GM12878 (cell line): ENCODE data around the gene ELF2. TPM values are rescaled to one million over a fixed set of nuclear protein-coding genes. Genes with fewer than 3 reads are reported as not detected.

ENCODE experiments used
- ATAC-seq: fragments of 200-7000 bp; cut with Tn5 transposase; 3 replicates; pipeline ENCODE4 v1.9.1; 2020; ENCODE audit warnings: mild to moderate bottlenecking, moderate library complexity
- BruUV-seq: library from RNA; stranded (reverse); fragments of 400-500 nt; replicated peaks from 2 replicates; lab custom pipeline; 2021; lab: Mats Ljungman, UMichigan
- CTCF ChIA-PET: fragments of 300-600 bp; sonication (Branson Sonifier 250); formaldehyde crosslinking; extraction: SDS; loops from one replicate; lab custom pipeline; 2021; ENCODE audit warnings: inconsistent platforms; lab: Yijun Ruan, JAX
- POLR2A ChIA-PET: fragments of 350-600 bp; formaldehyde crosslinking; extraction: SDS; loops from one replicate; lab custom pipeline; 2021; ENCODE audit warnings: inconsistent platforms; lab: Charles Lee
- RAD21 ChIA-PET: fragments of 300-600 bp; sonication (Branson Sonifier 250); formaldehyde crosslinking; loops from one replicate; lab custom pipeline; 2023; ENCODE audit warnings: antibody characterized with exemption; ENCODE audit not compliant: unreplicated experiment; lab: Charles Lee
- SMC1A ChIA-PET: fragments of 300-600 bp; sonication (Branson Sonifier 250); formaldehyde crosslinking; loops from one replicate; lab custom pipeline; 2023; ENCODE audit not compliant: unreplicated experiment, uncharacterized antibody; lab: Charles Lee
- DNase-seq: peaks from one replicate; pipeline ENCODE4 v3.0.0-alpha.2; 2011; ENCODE audit warnings: low read depth, low spot score
- FAIRE-seq: peaks from 3 replicates; lab custom pipeline; 2011; peaks lifted over from hg19 to GRCh38; lab: Jason Lieb, UNC
- H2AFZ ChIP-seq: 2 replicates; pipeline ENCODE4 v1.6.0; 2011; ENCODE audit warnings: low read depth, low read length, control low read depth; ENCODE audit not compliant: control insufficient read depth
- H3K27ac ChIP-seq: 2 replicates; pipeline ENCODE4 v1.5.1; 2011; ENCODE audit warnings: control low read depth; ENCODE audit not compliant: control insufficient read depth, insufficient read depth
- H3K27me3 ChIP-seq, 2 experiments: replicated peaks in 1 of 2; 2 replicates each; pipeline versions ENCODE4 v1.6.0 to v1.6.1; 2011; ENCODE audit warnings: low read length in 1 of 2; ENCODE audit not compliant: control insufficient read depth in 2 of 2, insufficient read depth in 2 of 2
- H3K36me3 ChIP-seq, 2 experiments: 2 replicates each; pipeline ENCODE4 v1.5.1; 2011; ENCODE audit warnings: low read length in 1 of 2; ENCODE audit not compliant: control insufficient read depth in 2 of 2, insufficient read depth in 2 of 2
- H3K4me1 ChIP-seq: 2 replicates; pipeline ENCODE4 v1.6.1; 2011; ENCODE audit warnings: mild to moderate bottlenecking, low read length, moderate library complexity, mixed read lengths; ENCODE audit not compliant: control insufficient read depth, insufficient read depth
- H3K4me2 ChIP-seq: 2 replicates; pipeline ENCODE4 v1.6.0; 2011; ENCODE audit warnings: control low read depth; ENCODE audit not compliant: control insufficient read depth, insufficient read depth
- H3K4me3 ChIP-seq: fragments of 200-600 bp; sonication (generic); 2 replicates; pipeline ENCODE4 v1.5.1; 2016
- H3K79me2 ChIP-seq: 2 replicates; pipeline ENCODE4 v1.6.0; 2011; ENCODE audit warnings: low read length; ENCODE audit not compliant: control insufficient read depth, insufficient read depth
- H3K9ac ChIP-seq: 2 replicates; pipeline ENCODE4 v1.8.0; 2011; ENCODE audit warnings: low read length, control low read depth, mixed read lengths; ENCODE audit not compliant: control insufficient read depth, insufficient read depth
- H3K9me3 ChIP-seq: replicated peaks from 3 replicates; pipeline ENCODE4 v1.5.1; 2011; ENCODE audit warnings: mild to moderate bottlenecking, low read length; ENCODE audit not compliant: control insufficient read depth, insufficient read depth
- H4K20me1 ChIP-seq: 2 replicates; pipeline ENCODE4 v1.6.0; 2011; ENCODE audit not compliant: control insufficient read depth, insufficient read depth
- E4F1 ChIP-seq: fragments of 450-650 bp; IDR thresholded peaks from 2 replicates; pipeline ENCODE4 v1.6.1; 2018; ENCODE audit warnings: borderline replicate concordance, mild to moderate bottlenecking; ENCODE audit not compliant: partially characterized antibody
- FOXK2 ChIP-seq: fragments of 450-650 bp; IDR thresholded peaks from 2 replicates; pipeline ENCODE4 v1.6.1; 2017; ENCODE audit warnings: mild to moderate bottlenecking, moderate library complexity
- GABPA ChIP-seq: IDR thresholded peaks from 2 replicates; pipeline ENCODE4 v1.6.1; 2014; ENCODE audit warnings: antibody characterized with exemption, low read depth, mild to moderate bottlenecking, inconsistent platforms
- MEF2A ChIP-seq: IDR thresholded peaks from 2 replicates; pipeline ENCODE4 v1.6.1; 2011; ENCODE audit warnings: low read depth, mild to moderate bottlenecking, low read length, moderate library complexity; ENCODE audit not compliant: insufficient read depth
- POLR2AphosphoS5 ChIP-seq: IDR thresholded peaks from 2 replicates; pipeline ENCODE4 v1.6.1; 2011; ENCODE audit warnings: mild to moderate bottlenecking, low read length, inconsistent platforms
- RAD51 ChIP-seq: fragments of 450-650 bp; IDR thresholded peaks from 2 replicates; pipeline ENCODE4 v1.6.1; 2016; ENCODE audit warnings: moderate library complexity, mild to moderate bottlenecking, inconsistent platforms
- SUPT20H ChIP-seq: IDR thresholded peaks from 2 replicates; pipeline ENCODE4 v1.6.1; 2011; ENCODE audit warnings: low read depth, mild to moderate bottlenecking, low read length, moderate library complexity, borderline replicate concordance; ENCODE audit not compliant: control insufficient read depth
- TCF3 ChIP-seq: IDR thresholded peaks from 2 replicates; pipeline ENCODE4 v1.6.1; 2012; ENCODE audit warnings: low read depth, mild to moderate bottlenecking, low read length, borderline replicate concordance; ENCODE audit not compliant: insufficient read depth
- WGBS: methylation state at CpG from one replicate; pipeline ENCODE4 v1.1.6; 2016; ENCODE audit warnings: low lambda C conversion rate; ENCODE audit not compliant: insufficient replicate concordance, insufficient coverage; ENCODE audit errors: missing lambda C conversion rate; 5-methylcytosine and 5-hydroxymethylcytosine counted together
- in situ Hi-C: fragments of 300-500 bp; cut with MboI; formaldehyde crosslinking; loops from 9 replicates; pipeline ENCODE4 v1.14.3; 2018; ENCODE audit warnings: mixed read lengths
- intact Hi-C: fragments of 100-400 bp; cut with micrococcal nuclease; formaldehyde crosslinking; loops from one replicate; pipeline ENCODE4 v1.14.2; 2022; ENCODE audit not compliant: unreplicated experiment
- polyA plus RNA-seq, 11 experiments: library from polyadenylated mRNA; depleted of rRNA in 4 of 11; unstranded in 6 of 11; stranded (reverse) in 5 of 11; fragments of >200 nt; fragmentation: Nextera tagmentation in 4 of 11; fragmentation: Illumina TruSeq in 1 of 11; extraction: Ambion mirVana in 4 of 11; extraction: Trizol in 1 of 11; gene quantifications; 1 replicate in 1 of 11; 2 replicates in 10 of 11; pipeline versions ENCODE4 v1.2.1 to v1.2.3, GENCODE V29; 2011 to 2016; ENCODE audit warnings: inconsistent platforms in 2 of 11, missing spikeins in 2 of 11, low read depth in 1 of 11
- total RNA-seq, 4 experiments: library from RNA; depleted of rRNA in 3 of 4; stranded (reverse); fragments of >200 nt in 3 of 4; fragmentation: Illumina TruSeq in 1 of 4; extraction: Trizol in 1 of 4; gene quantifications; 2 replicates each; pipeline versions ENCODE4 v1.2.1 to v1.2.3, GENCODE V29; 2013 to 2021
- TF ChIP-seq, protein P1 (sequence below): fragments of 450-650 bp; formaldehyde crosslinking; IDR thresholded peaks from 2 replicates; pipeline ENCODE4 v1.4.0; 2022; ENCODE audit warnings: mild to moderate bottlenecking, moderate library complexity

ELF2 gene
- total and polyA plus RNA-seq, 10 of the 15 experiments (the other 5 are each of a cell fraction or from before 2014, with no cell fraction given): 10.5 to 30.1 (median 20.5) TPM

DNA sequence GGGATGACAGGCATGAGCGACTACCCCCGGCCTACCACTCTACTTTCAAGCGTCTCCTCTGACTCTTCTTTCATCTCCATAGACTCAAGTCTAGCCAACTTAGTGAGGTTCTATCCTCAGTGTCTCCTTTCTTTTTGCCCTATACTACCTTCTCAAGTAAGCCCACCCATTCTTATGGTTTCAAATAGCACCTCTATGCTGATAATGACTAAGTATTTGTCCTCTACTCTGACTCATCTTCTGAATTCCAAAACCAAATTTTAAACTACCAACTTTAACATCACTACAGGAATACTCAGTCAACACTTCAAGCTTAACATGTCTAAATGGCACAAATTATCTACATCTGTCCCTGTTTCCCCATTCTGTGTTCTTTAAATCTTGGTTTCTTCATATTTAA is 47.8 kb downstream of the ELF2 start (continued):
- TF ChIP-seq E4F1 (no peak), TCF3 (no peak), SUPT20H (no peak), POLR2AphosphoS5 (no peak), MEF2A (no peak)

- Histone ChIP-seq H3K79me2 (no peaks in the 10 kb centered on the region), H2AFZ (no peak overlapping the region), H3K27ac (no peak overlapping the region), H3K9me3 (no peaks in the 10 kb centered on the region), H3K4me1 (no peaks in the 10 kb centered on the region), H4K20me1 (no peaks in the 10 kb centered on the region), H3K27me3 (no peaks in the 10 kb centered on the region), H3K9ac (no peak overlapping the region), H3K36me3 (no peaks in the 10 kb centered on the region), H3K4me3 (no peak overlapping the region), H3K4me2 (no peak overlapping the region)
- ChIA-PET SMC1A (interaction anchor here (0.8 to 1.5 kb wide), 2 partner anchors 35 to 45 kb away, joined by 3 to 5 read pairs; no protein-coding TSS in a partner anchor), CTCF (interaction anchor here (0.7 to 1.6 kb wide), 3 partner anchors 16 to 196 kb away, joined by 3 to 5 read pairs (median 3); no protein-coding TSS in a partner anchor), POLR2A (no interaction called here), RAD21 (interaction anchor here (1.0 kb wide), 1 partner anchor 50 kb away, joined by 3 read pairs; the partner anchor contains the start of gene ELF2)
- in situ Hi-C loops: no loop called here
- DNase-seq (no peak), ATAC-seq (no peak), FAIRE-seq (no peak)
- TF ChIP-seq, protein P1, sequence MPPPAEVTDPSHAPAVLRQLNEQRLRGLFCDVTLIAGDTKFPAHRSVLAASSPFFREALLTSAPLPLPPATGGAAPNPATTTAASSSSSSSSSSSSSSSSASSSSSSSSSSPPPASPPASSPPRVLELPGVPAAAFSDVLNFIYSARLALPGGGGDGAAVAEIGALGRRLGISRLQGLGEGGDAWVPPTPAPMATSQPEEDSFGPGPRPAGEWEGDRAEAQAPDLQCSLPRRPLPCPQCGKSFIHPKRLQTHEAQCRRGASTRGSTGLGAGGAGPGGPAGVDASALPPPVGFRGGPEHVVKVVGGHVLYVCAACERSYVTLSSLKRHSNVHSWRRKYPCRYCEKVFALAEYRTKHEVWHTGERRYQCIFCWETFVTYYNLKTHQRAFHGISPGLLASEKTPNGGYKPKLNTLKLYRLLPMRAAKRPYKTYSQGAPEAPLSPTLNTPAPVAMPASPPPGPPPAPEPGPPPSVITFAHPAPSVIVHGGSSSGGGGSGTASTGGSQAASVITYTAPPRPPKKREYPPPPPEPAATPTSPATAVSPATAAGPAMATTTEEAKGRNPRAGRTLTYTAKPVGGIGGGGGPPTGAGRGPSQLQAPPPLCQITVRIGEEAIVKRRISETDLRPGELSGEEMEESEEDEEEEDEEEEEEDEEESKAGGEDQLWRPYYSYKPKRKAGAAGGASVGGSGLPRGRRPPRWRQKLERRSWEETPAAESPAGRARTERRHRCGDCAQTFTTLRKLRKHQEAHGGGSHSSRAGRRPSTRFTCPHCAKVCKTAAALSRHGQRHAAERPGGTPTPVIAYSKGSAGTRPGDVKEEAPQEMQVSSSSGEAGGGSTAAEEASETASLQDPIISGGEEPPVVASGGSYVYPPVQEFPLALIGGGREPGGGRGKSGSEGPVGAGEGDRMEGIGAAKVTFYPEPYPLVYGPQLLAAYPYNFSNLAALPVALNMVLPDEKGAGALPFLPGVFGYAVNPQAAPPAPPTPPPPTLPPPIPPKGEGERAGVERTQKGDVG (CRISPR knock-in tag): no peak
- TF ChIP-seq FOXK2 (no peak), GABPA (no peak), RAD51 (no peak), TCF3 (no peak)
- intact Hi-C loops: no loop called here
- 47% methylated on average over 3 of the region's 3 CpGs for WGBS
- BruUV-seq: no TSS peak
These were observed 50.1 kb downstream of the ELF2 start for GRCh38 chr4:139126898-139127297.
